Astrocyte (in vitro differentiated cells and primary cell): ENCODE data around the gene POU2F2.

Experiments
- CTCF ChIP-seq: IDR thresholded peaks from 2 replicates; pipeline ENCODE4 v1.5.1; 2011; ENCODE audit warnings: low read depth, mild to moderate bottlenecking, inconsistent platforms, low read length, moderate library complexity; ENCODE audit not compliant: insufficient read depth
- EZH2 ChIP-seq: IDR thresholded peaks from 2 replicates; pipeline ENCODE4 v1.6.1; 2012; ENCODE audit warnings: mild to moderate bottlenecking, low read length, inconsistent platforms; ENCODE audit not compliant: insufficient read depth

GRCh38 chr19:42081584-42082203 is 50.6 kb downstream of the POU2F2 start:
- TF ChIP-seq EZH2 (no peak), CTCF (peak; percentile 68)
